ENCODE results near the gene FOXRED2. TPM values are rescaled to one million over a fixed set of nuclear protein-coding genes. Genes with fewer than 3 reads are reported as not detected.

The FOXRED2 gene
- total RNA-seq, 2 donors from 2014 or later: 3.7 to 5.7 TPM

- no peaks in the 10 kb centered on the region for H3K27me3 ChIP-seq
- H3K4me3 ChIP-seq: no peak overlapping the region
- TF ChIP-seq CTCF (IDR thresholded peaks at IDR 0.05): no peak
- H3K36me3 ChIP-seq: peaks cover 38% of the 10 kb centered on the region
- H3K27ac ChIP-seq: peak overlapping the region in 1 of 2 donors; percentile 86
- no peaks in the 10 kb centered on the region for H3K9me3 ChIP-seq
- peaks cover 0 to 40% of the 10 kb centered on the region in 2 donors for H3K4me1 ChIP-seq
- no peak for DNase-seq (ENCODE audit: low spot score)
Measured at GRCh38 chr22:36471341-36471821, 35.5 kb downstream of the FOXRED2 start.

GRCh38 chr22:36470994-36471331 is 35.9 kb downstream of the FOXRED2 start:
- no peak for DNase-seq (ENCODE audit: low spot score)
- H3K27ac ChIP-seq: peak overlapping the region; percentile 86 to 94
- no peak for TF ChIP-seq CTCF (IDR thresholded peaks at IDR 0.05)
- no peaks in the 10 kb centered on the region for H3K27me3 ChIP-seq
- peaks cover 0 to 44% of the 10 kb centered on the region in 2 donors for H3K4me1 ChIP-seq
- no peak overlapping the region for H3K4me3 ChIP-seq
- peaks cover 34% of the 10 kb centered on the region for H3K36me3 ChIP-seq
- no peaks in the 10 kb centered on the region for H3K9me3 ChIP-seq

GRCh38 chr22:36470162-36470993 is 36.5 kb downstream of the FOXRED2 start:
- peak; percentile 86 for DNase-seq (ENCODE audit: low spot score)
- Histone ChIP-seq H3K27me3 (no peaks in the 10 kb centered on the region), H3K4me1 (peaks cover 0 to 50% of the 10 kb centered on the region in 2 donors), H3K36me3 (peaks cover 28% of the 10 kb centered on the region), H3K4me3 (no peak overlapping the region), H3K27ac (peak overlapping the region; percentile 86 to 94), H3K9me3 (no peaks in the 10 kb centered on the region)
- TF ChIP-seq CTCF (IDR thresholded peaks at IDR 0.05): peak; percentile 91 to 96

GRCh38 chr22:36469094-36469710 is 37.6 kb downstream of the FOXRED2 start:
- no peak overlapping the region for H3K4me3 ChIP-seq
- H3K27me3 ChIP-seq: no peaks in the 10 kb centered on the region
- no peaks in the 10 kb centered on the region for H3K9me3 ChIP-seq
- TF ChIP-seq CTCF (IDR thresholded peaks at IDR 0.05): no peak
- peaks cover 17% of the 10 kb centered on the region for H3K36me3 ChIP-seq
- no peak for DNase-seq (ENCODE audit: low spot score)
- peak overlapping the region; percentile 86 to 94 for H3K27ac ChIP-seq
- peaks cover 0 to 62% of the 10 kb centered on the region in 2 donors for H3K4me1 ChIP-seq

GRCh38 chr22:36467946-36468345 is 38.9 kb downstream of the FOXRED2 start:
- H3K4me3 ChIP-seq: no peak overlapping the region
- H3K9me3 ChIP-seq: no peaks in the 10 kb centered on the region
- peaks cover 10% of the 10 kb centered on the region for H3K36me3 ChIP-seq
- TF ChIP-seq CTCF (IDR thresholded peaks at IDR 0.05): no peak
- peaks cover 0 to 73% of the 10 kb centered on the region in 2 donors for H3K4me1 ChIP-seq
- no peak for DNase-seq (ENCODE audit: low spot score)
- H3K27ac ChIP-seq: peak overlapping the region; percentile 86 to 94
- H3K27me3 ChIP-seq: no peaks in the 10 kb centered on the region
